Measurements from ENCODE around the gene MAP3K13. TPM values are rescaled to one million over a fixed set of nuclear protein-coding genes. Genes with fewer than 3 reads are reported as not detected.

The MAP3K13 gene
- total and polyA plus RNA-seq, 11 donors: 4.8 to 18.5 (median 11.0) TPM

DNA sequence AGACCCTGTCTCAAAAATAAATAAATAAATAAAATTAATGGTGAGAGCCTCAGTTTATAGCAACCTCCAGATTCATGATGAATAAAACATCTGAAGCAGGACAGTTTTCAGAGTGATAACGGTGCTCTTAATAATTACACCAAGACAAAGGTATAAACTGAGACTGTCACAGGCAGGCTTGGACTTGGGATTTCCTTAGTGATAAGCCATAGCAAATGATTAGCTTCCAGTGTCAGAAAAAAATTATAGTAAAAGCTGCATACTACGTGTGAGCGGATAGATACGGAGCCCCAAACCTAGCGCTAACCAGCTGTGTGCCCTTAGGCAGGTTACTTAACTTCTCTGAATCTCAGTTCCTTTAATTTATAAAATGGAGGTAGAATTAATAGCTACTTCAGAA, 167.9 kb downstream of the MAP3K13 start:
- Histone ChIP-seq H3K4me3 (no peak overlapping the region), H3K4me1 (no peaks in the 10 kb centered on the region), H3K27me3 (no peaks in the 10 kb centered on the region), H3K27ac (no peak overlapping the region), H3K36me3 (no peaks in the 10 kb centered on the region), H3K9me3 (no peaks in the 10 kb centered on the region)
- ATAC-seq: no peak
- intact Hi-C loops (cut with DNase I): no loop called here
- WGBS, 4 donors: 51 to 60% (median 55%) methylated on average over 5 of the region's 5 CpGs
- DNase-seq: no peak
- TF ChIP-seq POLR2A (IDR thresholded peaks at IDR 0.05): no peak
- TF ChIP-seq, protein P1, sequence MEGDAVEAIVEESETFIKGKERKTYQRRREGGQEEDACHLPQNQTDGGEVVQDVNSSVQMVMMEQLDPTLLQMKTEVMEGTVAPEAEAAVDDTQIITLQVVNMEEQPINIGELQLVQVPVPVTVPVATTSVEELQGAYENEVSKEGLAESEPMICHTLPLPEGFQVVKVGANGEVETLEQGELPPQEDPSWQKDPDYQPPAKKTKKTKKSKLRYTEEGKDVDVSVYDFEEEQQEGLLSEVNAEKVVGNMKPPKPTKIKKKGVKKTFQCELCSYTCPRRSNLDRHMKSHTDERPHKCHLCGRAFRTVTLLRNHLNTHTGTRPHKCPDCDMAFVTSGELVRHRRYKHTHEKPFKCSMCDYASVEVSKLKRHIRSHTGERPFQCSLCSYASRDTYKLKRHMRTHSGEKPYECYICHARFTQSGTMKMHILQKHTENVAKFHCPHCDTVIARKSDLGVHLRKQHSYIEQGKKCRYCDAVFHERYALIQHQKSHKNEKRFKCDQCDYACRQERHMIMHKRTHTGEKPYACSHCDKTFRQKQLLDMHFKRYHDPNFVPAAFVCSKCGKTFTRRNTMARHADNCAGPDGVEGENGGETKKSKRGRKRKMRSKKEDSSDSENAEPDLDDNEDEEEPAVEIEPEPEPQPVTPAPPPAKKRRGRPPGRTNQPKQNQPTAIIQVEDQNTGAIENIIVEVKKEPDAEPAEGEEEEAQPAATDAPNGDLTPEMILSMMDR (IDR thresholded peaks at IDR 0.05): no peak

DNA sequence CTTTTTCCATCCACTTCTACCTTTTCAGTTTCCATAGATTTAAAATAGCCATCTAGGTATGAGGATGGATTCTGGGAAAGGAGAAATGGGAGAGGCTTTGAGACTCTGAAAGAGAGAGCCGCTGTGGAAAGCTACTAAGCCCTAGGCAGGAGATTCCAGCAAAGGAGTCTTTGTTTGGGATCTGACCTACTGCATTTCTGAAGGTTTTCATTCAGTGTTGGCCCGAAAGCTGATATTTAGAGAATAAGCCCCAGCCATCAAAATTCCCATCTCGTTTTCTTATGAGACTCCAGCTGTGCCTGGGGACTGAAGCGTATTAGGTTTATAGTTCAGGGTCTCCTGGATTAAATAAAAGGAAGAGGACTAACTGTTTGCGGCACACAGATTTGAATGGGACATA, 170.0 kb downstream of the MAP3K13 start:
- H3K27me3 ChIP-seq: no peaks in the 10 kb centered on the region
- no peaks in the 10 kb centered on the region for H3K36me3 ChIP-seq
- DNase-seq (no peak), ATAC-seq (no peak)
- no peak overlapping the region for H3K27ac ChIP-seq
- intact Hi-C loops (cut with DNase I): no loop called here
- no peak overlapping the region for H3K4me3 ChIP-seq
- TF ChIP-seq, protein P1 (IDR thresholded peaks at IDR 0.05): no peak
- TF ChIP-seq POLR2A (IDR thresholded peaks at IDR 0.05): no peak
- peaks cover 0 to 13% (median 0%) of the 10 kb centered on the region in 12 donors for H3K4me1 ChIP-seq
- no peaks in the 10 kb centered on the region for H3K9me3 ChIP-seq
- WGBS, 4 donors: 58 to 70% (median 63%) methylated on average over 5 of the region's 5 CpGs

DNA sequence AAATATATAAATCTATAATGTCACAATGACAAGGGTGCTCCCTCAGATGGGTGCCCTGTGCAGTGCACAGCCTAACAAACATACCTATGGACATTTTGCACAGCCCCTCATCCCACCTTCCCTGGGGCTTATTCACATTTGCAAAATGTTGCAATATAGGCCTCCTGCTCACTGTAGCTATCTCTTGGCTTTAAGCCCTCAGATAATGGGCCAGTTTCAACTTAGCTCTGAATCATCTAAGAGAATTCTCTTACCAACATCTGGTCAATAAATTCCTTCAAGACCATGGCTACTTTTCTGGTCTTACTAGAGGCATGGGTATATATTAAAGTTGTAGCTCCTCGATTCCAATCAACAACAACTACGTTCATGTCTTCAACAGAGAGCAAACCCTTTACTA, 171.6 kb downstream of the MAP3K13 start:
- Histone ChIP-seq H3K4me3 (no peak overlapping the region), H3K36me3 (no peaks in the 10 kb centered on the region), H3K9me3 (no peaks in the 10 kb centered on the region), H3K4me1 (peaks cover 0 to 15% (median 0%) of the 10 kb centered on the region in 12 donors), H3K27ac (no peak overlapping the region), H3K27me3 (no peaks in the 10 kb centered on the region)
- no peak for ATAC-seq
- DNase-seq: no peak
- WGBS, 4 donors: 81 to 92% (median 89%) methylated on average over 2 of the region's 2 CpGs
- intact Hi-C loops (cut with DNase I): no loop called here
- TF ChIP-seq POLR2A (IDR thresholded peaks at IDR 0.05): no peak
- TF ChIP-seq, protein P1 (IDR thresholded peaks at IDR 0.05): no peak

DNA sequence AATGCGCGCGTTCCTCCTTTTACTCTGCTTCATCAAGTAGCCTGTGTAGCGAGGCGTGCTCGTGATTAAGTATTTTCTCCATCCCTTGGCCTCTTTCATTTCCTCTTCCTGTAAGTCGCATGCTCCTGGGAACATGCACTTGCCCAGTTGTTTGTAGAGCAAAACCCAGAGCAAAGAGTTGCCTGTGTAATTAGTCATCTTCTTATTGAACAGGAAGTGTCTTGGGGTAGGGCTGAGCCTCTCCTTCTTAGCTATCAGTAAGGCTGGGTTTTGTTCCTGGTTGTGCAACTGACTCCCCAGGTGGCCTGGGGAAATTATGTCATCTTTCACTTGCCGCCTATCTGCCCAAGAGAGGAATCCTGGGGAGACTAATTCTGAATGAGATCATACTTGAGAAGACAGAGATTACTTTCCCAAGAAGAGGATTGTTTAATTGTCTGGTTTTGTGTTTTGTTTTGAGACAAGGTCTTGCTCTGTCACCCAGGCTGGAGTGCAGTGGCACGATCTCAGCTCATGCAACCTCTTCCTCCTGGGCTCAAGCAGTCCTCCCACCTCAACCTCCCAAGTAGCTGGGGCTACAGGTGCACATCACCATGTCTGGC, 174.5 kb downstream of the MAP3K13 start:
- WGBS, 4 donors: 30 to 44% (median 39%) methylated on average over 9 of the region's 9 CpGs
- ATAC-seq: peak; percentile 85 to 98 (median 96)
- peak overlapping the region in 10 of 12 donors; percentile 2 to 64 (median 44) for H3K27ac ChIP-seq

More for the DNA sequence above, 174.5 kb downstream of the MAP3K13 start:
- Histone ChIP-seq H3K4me1 (peaks cover 0 to 15% (median 0%) of the 10 kb centered on the region in 12 donors), H3K36me3 (no peaks in the 10 kb centered on the region), H3K9me3 (no peaks in the 10 kb centered on the region), H3K27me3 (no peaks in the 10 kb centered on the region), H3K4me3 (no peak overlapping the region)
- TF ChIP-seq POLR2A (IDR thresholded peaks at IDR 0.05): no peak
- TF ChIP-seq, protein P1 (IDR thresholded peaks at IDR 0.05): no peak
- DNase-seq: peak in 4 of 5 donors; percentile 14 to 57 (median 38)
- intact Hi-C loops (cut with DNase I): no loop called here

Other genes starting within 250 kb of the MAP3K13 start
- gene C3orf70, start 210.1 kb upstream of the MAP3K13 start, total RNA-seq: 1 to 10 TPM; 1.1 to 2.9 (median 2.2) TPM
- gene C3orf70, start 210.1 kb upstream of the MAP3K13 start, polyA plus RNA-seq: under 1 TPM; 0.53 to 0.75 TPM
- gene EHHADH, start 109.1 kb upstream of the MAP3K13 start, total RNA-seq: 10 to 100 TPM; 12.3 to 26.0 (median 17.5) TPM
- 1 to 10 TPM; 5.1 to 5.9 TPM for gene EHHADH, start 109.1 kb upstream of the MAP3K13 start, polyA plus RNA-seq
- gene TMEM41A, start 135.9 kb downstream of the MAP3K13 start, total RNA-seq: 10 to 100 TPM; 10.1 to 13.5 (median 10.8) TPM
- gene TMEM41A, start 135.9 kb downstream of the MAP3K13 start, polyA plus RNA-seq: 10 to 100 TPM in 1 of 2 donors, 1 to 10 TPM in 1; 6.7 to 13.5 TPM
- 1 to 10 TPM in 1 of 9 donors, under 1 TPM in 8; 0.09 to 1.4 (median 0.48) TPM for gene LIPH, start 189.5 kb downstream of the MAP3K13 start, total RNA-seq
- gene LIPH, start 189.5 kb downstream of the MAP3K13 start, polyA plus RNA-seq: under 1 TPM; 0.04 to 0.08 TPM
- gene SENP2, start 223.2 kb downstream of the MAP3K13 start, total RNA-seq: 10 to 100 TPM; 19.3 to 42.4 (median 33.1) TPM
- 10 to 100 TPM in 1 of 2 donors, 1 to 10 TPM in 1; 7.7 to 25.9 TPM for gene SENP2, start 223.2 kb downstream of the MAP3K13 start, polyA plus RNA-seq